Measurements from ENCODE around the gene PCNX1.

DNA sequence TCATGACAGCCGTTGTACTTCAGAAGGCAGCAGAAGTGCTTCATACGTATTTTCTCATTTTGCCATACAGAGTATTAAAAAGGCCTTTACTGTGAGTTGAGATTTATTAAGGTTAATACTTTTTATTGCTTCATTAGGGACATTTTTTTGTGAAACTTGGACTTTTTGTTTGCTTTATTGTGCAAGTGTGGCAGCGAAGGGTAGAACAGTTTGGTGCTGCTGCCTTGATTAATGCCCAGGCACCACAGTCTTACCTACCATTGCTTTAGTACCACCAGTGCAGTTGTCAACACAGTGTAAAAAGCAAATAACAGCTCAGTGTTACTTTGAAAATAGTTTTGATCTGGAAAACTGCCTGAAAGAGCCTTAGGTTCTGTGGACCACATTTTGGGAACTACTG lies 147.4 kb downstream of the PCNX1 start:
- TF ChIP-seq, protein P1, sequence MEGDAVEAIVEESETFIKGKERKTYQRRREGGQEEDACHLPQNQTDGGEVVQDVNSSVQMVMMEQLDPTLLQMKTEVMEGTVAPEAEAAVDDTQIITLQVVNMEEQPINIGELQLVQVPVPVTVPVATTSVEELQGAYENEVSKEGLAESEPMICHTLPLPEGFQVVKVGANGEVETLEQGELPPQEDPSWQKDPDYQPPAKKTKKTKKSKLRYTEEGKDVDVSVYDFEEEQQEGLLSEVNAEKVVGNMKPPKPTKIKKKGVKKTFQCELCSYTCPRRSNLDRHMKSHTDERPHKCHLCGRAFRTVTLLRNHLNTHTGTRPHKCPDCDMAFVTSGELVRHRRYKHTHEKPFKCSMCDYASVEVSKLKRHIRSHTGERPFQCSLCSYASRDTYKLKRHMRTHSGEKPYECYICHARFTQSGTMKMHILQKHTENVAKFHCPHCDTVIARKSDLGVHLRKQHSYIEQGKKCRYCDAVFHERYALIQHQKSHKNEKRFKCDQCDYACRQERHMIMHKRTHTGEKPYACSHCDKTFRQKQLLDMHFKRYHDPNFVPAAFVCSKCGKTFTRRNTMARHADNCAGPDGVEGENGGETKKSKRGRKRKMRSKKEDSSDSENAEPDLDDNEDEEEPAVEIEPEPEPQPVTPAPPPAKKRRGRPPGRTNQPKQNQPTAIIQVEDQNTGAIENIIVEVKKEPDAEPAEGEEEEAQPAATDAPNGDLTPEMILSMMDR (IDR thresholded peaks at IDR 0.05; ENCODE audit: low read depth, low read length): no peak
- TF ChIP-seq POLR2A (IDR thresholded peaks at IDR 0.05; ENCODE audit: extremely low read depth, insufficient read length) (no peak), MYC (IDR thresholded peaks at IDR 0.05; ENCODE audit: low read depth, low read length) (no peak)
- TF ChIP-seq, protein P2, sequence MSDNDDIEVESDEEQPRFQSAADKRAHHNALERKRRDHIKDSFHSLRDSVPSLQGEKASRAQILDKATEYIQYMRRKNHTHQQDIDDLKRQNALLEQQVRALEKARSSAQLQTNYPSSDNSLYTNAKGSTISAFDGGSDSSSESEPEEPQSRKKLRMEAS (IDR thresholded peaks at IDR 0.05; ENCODE audit: low read depth, low read length): no peak
